ENCODE data around the gene PTPMT1.

PTPMT1 gene

DNA sequence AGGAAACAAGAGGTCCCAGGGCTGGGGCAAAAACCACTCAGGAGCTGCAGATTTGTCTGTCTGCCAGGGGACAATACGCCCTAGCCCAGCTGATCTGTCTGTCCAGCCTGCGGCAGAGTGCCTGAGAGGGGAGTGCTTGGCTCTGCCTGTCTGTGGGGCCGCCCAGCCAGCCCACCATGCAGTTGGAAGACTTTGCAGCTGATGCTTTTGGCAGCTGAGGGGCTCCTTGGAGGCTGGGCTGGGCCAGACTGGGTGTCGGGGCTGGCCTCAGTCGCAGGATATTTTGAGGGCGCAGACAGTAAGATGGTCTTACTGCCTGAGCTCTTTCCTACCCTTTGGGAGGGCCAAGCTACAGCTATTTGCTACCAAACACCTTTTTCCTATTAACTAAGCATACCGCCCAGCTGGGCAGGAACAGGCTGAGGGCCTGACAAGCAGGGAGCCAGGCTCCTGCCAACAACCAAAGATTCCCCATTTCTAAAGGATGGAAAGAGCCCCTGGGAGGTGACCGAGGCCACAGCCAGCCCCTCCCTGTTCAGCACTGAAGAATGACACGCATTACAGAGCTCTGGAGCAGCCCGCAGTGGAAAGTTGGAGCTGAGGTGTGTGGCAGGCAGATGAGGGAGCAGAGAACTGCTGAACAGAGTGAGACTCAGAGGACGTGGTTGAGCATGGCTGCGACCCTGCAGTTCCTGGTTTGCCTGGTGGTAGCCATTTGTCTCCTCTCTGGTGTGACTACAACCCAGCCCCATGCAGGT, 20.9 kb downstream of the PTPMT1 start, which contains the start of gene FAM180B:
FAM180B (plus strand) TSS at position 581 of the 758 bp plus-strand sequence; CDS start at position 672, 91 bp downstream.
- DNase-seq, result no peak

DNA sequence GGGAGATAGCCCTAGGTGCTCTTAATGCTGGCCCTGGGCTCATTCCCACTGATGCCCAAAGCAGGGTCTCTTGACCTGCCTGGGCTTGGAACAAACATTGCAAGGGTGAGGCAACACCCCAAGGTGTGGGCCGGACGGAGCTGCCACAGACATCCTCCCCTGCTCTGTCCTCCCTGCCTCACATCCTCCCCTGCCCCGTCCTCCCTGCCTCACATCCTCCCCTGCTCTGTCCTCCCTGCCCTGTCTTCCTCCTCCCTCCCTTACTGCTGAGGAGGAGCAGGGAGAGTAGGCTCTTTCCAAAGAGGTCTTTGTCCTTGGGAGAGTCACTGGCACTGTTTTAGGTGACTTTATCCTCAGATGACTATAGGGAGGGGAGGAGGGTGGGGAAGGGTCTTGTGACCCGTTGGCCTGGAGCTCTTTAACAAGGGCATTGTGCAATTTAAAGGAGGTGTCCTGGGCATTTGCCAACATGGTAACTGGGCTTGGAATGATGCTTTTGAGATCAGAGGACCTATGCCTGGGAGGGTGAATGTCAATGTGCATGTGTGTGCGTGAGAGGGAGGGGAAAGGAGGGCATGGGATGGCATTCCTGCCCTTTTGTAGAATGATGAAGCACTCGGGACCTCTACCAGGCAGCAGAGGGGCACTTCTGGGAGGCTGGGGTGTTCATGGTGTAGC, 21.8 kb downstream of the PTPMT1 start:
- no peak for DNase-seq

DNA sequence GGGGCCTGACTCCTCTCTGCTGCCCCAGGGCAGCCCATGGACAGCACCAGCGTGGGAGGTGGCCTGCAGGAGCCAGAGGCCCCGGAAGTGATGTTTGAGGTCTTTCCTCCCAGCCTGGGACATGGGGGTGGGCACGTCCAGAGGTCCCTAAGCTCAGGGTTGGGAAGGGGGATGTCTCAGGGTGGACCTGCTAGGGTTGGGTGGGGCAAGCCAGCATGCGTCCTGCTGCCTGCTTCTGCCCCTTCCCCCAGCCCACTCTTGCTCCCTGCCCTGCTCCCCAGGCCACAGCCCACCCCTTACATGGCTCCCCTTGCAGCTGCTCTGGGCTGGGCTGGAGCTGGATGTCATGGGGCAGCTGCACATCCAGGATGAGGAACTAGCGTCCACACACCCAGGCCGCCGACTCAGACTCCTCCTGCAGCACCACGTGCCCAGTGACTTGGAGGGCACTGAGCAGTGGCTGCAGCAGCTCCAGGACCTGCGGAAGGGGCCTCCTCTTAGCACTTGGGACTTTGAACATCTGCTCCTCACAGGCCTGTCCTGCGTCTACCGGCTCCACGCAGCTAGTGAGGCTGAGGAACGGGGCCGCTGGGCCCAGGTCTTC, 22.4 kb downstream of the PTPMT1 start:
- DNase-seq, result no peak

DNA sequence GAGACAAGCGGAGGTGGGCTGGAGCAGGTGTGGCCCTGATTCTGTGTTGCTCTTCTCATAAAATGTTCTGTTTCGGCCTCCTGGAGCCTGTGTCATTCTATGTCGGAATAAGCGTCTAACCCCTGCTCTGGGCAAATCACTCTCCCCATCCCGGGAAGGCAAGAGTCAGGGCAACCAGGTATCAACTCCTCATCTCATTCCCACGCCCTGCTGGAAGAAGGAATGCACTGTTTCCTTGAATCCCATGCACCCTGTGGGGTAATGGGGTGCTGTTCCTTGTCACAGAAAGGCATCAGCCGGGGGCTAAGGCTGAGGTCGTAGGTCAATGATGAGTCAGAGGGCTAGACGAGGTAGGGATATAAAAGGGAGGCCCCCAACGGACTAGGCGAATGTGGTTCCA, 23.7 kb downstream of the PTPMT1 start:
- no peak for DNase-seq

DNA sequence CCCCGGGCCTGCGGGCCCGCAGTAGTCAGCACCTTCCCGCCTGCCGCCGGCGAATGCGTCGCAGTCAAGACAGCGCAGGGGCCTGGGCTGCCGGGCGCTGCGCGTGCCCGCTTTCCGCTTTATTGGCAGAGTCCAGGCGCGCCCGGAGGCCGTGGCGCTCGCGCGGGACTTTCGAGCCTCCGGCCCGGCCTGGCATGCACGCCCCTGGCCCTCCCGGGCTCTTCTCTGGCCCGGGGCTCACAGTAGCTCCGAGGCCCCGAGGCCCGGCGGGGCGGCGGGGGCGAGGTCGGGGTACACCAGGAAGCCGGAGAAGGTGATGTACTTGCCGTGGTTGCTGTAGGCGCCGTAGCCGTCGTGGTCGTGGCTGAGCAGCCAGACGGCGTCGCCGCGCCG, 24.2 kb downstream of the PTPMT1 start:
- DNase-seq, result no peak

DNA sequence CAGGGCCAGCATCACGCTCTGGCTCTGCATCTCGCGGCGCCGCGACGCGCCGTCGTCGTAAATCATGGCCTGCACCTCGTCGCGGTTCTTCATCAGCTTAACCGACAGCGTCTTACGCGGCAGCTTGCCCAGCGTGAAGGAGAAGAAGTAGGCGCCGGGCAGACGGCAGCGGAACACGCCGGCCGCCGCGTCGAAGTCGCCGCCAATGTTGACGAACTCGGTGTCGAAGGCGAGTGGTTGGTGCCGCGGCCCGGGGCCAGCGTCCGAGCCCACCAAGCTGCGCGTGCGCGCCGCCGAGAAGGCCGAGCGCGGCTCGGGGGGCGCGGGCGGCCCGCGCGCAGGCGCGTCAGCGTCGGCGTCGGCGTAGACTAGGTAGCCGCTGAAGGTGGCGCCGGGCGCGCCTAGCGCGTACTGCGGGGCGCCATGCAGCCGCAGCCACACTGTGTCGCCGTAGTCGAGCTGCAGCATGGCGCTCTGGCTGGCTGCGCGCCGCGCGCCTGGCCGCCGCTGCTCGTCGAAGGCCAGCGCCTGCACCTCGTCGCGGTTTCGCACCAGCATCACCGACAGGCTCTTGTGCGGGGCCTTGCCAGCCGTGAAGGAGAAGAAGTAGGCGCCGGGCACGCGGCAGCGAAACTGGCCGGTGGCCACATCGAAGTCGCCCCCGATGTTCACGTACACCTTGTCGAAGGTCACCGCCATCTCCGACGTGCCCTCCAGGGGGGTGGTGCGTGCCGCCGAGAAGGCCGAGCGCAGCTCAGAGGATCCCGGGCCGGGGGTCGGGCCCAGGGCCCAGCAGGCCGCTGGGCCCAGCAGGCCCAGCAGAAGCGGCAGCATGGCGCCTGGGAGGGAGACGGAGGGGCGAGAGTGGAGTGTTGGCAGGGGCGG, 24.8 kb downstream of the PTPMT1 start:
- DNase-seq, result no peak

DNA sequence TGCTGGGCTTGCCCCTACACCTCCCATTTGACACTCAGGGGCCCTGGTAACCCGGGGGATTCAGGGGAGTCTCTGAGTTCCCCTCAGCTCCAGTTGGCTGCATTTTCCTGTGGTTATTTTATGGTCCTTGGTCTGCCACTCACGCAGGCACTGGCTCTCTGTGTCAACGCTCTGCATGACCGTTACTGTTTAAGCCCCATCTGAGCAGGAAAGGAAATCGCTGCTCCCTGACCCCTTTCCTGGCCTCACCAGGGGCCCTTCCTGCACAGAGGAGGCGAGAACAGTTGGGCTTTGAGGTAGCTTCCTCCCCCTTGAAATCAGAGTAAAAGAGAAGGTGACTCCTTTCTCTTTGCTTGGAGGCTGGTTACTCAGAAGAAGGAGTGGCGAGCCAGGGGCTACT, 26.4 kb downstream of the PTPMT1 start:
- no peak for DNase-seq

DNA sequence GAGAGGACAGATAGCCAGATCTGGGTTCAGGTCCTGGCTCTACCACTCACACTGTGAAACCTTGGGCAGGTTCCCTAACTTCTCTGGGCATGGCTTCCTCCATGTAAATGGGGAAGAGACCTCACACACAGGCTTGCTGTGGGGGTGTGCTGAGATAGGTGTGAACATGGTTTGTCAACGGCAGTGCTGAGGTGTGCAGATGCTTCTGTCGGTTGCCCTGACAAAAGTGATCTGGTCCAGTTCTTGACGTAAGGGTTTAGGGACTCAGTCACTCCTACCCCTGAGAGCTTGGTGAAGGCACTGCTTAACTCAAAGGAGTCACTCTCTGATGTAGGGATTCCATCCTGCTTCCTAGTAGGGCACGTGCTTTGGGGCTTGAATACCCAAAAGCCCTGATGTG, 26.9 kb downstream of the PTPMT1 start:
- no peak for DNase-seq

DNA sequence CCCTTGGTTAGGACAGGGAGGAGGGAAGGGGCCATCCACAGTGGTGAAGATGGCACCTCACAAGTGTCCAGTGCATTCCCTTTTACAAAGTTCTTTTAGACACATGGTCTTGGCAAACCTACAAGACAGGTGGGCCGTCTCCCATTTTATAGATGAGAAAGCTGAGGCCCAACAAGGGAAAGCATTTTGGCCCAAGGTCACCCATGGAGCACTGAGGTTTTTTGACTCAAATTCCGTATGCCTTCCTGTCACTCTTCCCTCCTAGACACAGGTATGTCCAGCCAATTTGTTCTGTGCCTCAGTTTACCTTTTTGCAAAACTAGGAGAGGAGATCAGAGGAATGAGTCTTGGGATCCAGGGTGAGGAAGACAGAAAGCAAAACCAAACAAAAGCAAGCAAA, 27.6 kb downstream of the PTPMT1 start:
- DNase-seq, result no peak

DNA sequence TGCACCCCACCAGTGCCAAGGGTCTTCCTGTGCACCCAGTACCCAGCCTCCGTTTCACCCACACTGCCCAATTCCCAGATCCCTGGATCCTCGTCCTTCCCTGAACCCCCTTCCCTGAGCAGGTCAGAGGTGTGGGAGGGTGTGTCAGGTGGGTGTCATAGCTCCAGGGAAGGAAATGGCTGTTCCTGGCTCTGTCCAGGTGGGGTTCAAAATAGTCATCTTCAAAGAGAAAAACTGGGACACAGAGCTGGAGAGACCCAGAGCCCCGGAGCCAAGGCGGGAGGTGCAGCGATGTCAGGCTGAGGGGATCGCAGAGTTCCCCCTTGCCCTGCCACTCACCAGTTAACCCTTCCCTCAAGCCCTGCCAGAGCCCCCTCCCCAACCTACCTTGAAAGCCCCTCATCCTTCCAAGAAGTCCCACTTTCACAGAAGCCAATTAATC, 28.1 kb downstream of the PTPMT1 start:
- no peak for DNase-seq

DNA sequence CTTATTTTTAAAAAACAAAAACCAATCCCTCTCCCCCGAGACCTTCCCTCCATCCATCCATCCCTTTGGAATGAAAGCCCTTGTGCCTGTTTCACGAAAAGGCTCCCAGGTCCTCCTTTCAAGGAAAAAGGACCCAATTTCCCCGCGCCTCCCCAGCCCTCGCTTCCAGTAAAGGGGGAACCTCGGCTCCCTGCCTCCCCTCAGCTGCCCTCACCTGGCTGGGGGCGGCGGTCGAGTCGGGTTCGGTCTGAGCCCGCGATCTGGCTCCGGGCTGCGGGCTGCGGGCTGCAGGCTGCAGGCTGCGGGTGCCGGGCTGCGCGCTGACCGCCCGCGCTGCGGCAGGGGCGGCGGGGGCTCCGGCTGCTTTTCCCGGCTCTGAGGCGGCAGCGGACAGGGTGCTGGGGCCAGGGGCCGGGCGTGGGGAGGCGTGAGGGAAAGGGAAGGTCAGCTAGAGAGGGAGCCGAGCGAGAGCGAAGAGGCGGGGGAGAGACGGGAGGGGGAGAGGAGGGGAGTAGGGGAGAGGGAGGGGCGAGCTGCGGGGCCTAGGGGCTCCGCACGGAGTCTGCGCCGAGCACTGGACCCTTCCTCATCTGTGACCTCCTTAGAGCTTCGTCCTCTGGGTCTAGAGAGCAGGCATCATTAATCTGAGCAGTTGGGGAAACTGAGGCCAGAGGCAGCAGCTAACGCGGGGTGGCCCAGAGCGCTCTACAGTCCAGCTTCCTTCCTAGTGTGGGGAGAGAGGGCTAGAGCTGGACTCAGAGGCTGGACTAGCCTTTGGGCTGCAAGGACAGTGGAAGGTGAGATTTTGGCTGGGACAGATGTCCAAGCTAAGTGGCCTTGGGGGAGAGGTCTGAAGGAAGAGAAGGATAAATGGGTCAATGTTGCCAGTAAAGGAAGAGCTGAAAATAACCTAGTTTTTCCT, 28.8 kb downstream of the PTPMT1 start, which contains the start of gene C1QTNF4:
C1QTNF4 (minus strand) TSS at position 478 of the 922 bp plus-strand sequence. CDS start 3,601 bp downstream, outside the sequence.
- no peak for DNase-seq

DNA sequence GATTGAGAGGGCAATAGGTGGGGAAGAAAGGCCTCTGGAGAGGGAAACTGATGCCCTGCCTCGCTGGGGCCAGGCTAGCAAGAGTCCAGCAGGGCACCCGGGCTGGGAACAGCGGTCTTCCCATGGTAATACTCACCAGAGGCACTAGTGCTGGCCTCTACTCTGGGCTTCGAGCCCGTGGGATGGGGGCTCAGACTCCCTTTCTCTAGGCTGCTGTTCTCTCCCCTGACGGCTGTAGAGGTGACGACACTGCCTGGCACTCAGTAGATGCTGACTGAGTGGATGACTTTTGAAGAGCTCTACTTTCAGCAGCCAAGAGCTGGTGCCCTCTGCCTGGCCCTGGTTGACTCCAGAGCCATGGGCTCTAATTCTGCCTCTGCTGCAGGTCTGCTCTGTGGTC, 29.6 kb downstream of the PTPMT1 start:
- DNase-seq, result no peak

DNA sequence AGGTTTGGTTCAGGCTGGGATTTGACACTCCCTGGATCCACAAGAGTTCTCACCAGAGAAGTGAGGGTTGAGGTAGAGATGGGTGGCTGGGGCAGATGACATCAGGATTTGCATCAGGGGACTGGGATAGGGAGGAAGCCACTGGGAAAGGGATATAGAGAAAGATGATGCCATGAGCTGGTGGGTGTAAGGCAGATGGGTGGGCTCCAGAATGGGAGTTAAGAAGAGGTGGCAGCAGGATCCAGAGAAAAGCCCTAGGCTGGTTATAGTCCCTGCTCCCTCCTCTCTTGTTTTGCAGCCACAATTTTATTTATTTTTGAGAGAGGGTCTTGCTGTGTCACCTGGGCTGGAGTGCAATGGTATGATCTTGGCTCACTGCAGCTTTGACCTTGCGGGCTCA, 30.6 kb downstream of the PTPMT1 start:
- DNase-seq, result no peak

DNA sequence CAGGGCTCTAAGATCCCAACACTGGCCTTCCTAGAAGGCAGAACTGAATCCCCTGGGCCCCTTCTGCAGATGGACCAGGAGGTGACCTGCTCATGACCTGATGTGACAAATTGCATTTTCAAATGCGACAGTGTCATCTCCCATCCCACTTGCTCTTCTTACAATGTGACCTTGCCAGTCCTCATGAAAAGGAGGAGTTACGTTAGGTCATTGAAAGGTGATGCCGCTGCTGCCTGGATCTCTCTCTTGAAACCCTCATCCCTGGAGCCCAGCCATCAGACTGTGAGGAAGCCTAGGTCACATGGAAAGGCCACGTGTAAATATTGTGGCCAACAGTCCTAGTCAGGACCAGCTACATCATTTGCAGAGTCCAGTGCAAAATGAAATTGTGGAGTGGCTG, 34.5 kb downstream of the PTPMT1 start:
- no peak for DNase-seq

DNA sequence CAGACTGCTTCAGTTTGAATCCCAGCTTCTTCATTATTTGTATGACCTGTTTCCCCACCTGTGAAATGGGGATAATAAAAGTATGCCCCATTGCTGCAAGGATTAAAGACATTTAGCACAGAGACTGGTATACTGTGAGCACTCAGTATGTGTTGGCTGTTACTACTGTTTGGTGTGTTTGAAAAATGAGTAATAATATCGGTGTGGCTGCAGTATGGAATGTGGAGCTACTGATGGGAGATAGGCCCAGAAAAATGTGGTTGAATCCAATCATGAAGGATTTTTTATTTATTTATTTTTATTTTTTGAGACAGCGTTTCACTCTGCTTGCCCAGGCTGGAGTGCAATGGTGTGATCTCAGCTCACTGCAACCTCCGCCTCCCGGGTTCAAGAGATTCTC, 37.9 kb downstream of the PTPMT1 start:
- DNase-seq, result no peak

DNA sequence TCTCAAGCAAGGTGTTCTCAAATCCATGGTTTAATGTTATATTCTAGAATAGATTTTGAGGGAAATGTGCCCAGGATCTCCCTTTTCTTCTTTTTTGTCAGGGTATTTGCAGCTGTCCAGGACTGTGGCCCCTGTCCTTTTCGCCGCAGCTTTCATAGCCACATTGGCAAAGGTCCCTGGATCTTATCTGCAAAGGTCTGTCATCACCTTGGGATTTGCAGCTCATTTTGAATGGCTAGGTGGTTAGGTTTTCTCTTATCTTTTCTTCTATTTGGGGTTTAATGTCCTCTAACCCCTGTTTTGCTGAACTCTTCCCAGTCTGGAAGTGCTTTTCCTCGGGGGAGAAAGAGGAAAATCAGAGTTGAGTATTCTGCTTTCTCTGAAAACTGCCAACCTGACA, 40.5 kb downstream of the PTPMT1 start:
- no peak for DNase-seq

DNA sequence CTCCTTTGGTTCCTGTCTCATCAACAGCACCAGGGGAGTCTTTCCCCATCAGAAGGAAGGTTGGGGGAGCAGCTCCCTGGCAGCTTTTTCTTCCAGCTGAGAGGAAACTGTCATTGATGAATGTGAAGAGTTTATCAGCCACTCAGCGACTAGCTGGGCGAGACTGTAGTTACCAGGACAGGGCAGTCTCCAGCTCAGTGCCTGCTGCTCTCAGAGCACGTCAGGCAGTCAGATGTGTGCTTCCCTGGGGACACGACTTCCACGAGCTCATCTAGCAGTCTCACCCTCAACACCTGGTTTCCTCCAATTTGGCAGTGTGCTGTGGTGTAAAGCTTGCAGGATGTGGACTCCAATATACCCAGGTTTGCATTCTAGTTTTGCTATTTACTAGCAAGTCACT, 41.3 kb downstream of the PTPMT1 start:
- DNase-seq, result no peak

DNA sequence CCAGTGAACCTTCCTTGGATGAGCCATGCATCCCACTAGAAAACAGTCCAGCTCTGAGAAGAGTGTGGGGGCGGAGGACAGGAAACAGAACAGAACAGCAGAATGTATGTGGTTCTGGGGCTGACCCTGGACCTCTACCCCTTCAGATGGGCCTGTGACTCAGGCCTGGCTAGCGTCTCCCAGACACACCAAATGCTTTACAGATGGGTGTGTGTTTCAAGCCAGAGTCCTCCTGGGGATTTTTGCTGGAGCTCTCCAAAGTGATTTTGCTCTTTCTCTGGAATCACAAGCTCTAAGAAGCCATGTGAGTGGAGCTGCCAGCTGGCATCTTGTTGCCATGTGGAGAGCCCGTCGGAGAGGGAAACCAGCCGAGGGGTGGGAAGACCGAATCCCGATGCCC, 42.0 kb downstream of the PTPMT1 start:
- DNase-seq, result no peak

DNA sequence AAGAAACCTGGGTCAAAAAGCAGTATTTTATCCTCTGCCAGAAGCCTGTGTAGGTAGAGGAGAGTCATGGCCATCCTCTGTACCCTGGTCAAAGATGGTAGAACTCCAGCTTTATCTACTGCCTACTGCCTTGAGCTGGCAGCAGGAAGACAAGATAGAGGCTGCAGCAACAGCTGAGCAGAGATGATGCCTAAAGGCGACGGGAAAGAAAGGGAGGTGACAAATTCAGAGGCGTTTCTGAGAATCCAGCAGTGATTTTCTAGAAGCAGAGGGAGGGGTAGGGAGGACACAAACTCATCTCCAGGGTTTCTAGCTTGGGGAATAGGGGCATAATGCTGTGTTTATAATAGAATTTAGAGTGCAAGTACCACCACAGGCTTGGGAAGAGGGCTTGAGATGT, 44.3 kb downstream of the PTPMT1 start:
- DNase-seq, result no peak

DNA sequence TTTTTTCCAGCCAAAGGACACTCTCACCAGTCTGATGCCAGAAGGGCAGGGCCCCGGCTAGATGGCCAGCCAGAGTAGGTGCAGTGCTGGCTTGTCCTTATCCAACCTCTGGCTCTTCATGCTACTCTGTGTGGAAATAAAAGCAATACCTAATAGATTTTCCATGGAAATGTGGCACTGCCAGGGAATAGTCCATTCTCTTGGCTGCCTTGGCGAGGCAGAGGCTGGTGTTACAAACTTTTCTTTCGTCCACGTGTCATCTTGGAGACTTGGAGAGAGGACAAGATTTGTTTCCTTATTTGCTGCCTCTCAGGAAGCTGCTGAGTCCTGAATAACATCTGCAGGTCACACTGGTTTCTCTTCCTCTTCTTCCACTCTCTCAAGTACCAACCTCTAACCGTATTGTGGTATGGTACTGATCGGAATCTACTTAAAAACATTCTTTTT, 46.0 kb downstream of the PTPMT1 start:
- DNase-seq, result no peak

DNA sequence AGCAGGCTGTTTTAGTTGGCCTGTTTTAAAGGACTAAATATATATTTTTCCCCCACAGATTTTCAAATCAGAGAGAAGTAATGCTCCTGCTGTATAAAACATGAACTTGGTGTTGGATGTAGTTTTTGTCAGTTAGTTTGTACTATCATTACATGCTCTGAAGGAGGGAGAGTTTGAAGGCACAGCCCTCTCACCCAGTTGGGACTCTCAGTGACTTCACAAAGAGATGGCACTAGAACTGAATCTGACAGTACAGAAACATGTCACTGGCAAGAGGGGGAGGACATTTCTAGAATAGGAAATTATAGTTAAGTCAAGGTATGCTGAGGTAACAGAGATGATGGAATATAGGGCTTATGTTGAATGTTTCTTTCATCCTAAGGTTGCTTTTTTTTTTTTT, 49.9 kb downstream of the PTPMT1 start:
- no peak for DNase-seq

Measured in NCI-H2081 treated with DMSO at 0.1 percent for 48 hours (cell line).